ENCODE results near the gene CSPG4.

The CSPG4 gene

GRCh38 chr15:75669879-75670212 is 42.8 kb downstream of the CSPG4 start:
- no peak for DNase-seq
- TF ChIP-seq GATA1 (IDR thresholded peaks at IDR 0.05; ENCODE audit: low read depth, low read length), result no peak
- TF ChIP-seq POLR2A (IDR thresholded peaks at IDR 0.05; ENCODE audit: low read length), result no peak

GRCh38 chr15:75669191-75669878 is 43.3 kb downstream of the CSPG4 start:
- DNase-seq, result no peak
- no peak for TF ChIP-seq POLR2A (IDR thresholded peaks at IDR 0.05; ENCODE audit: low read length)
- no peak for TF ChIP-seq GATA1 (IDR thresholded peaks at IDR 0.05; ENCODE audit: low read depth, low read length)

- TF ChIP-seq GATA1 (IDR thresholded peaks at IDR 0.05; ENCODE audit: low read depth, low read length) (no peak), POLR2A (IDR thresholded peaks at IDR 0.05; ENCODE audit: low read length) (no peak)
- no peak for DNase-seq
Measured at GRCh38 chr15:75666823-75667501, 45.7 kb downstream of the CSPG4 start.

GRCh38 chr15:75663931-75664421 is 48.7 kb downstream of the CSPG4 start:
- DNase-seq, result no peak
- no peak for TF ChIP-seq POLR2A (IDR thresholded peaks at IDR 0.05; ENCODE audit: low read length)
- TF ChIP-seq GATA1 (IDR thresholded peaks at IDR 0.05; ENCODE audit: low read depth, low read length), result no peak

- TF ChIP-seq GATA1 (IDR thresholded peaks at IDR 0.05; ENCODE audit: low read depth, low read length) (no peak), POLR2A (IDR thresholded peaks at IDR 0.05; ENCODE audit: low read length) (no peak)
- DNase-seq, result no peak
Measured at GRCh38 chr15:75662823-75663519, 49.7 kb downstream of the CSPG4 start.

- TF ChIP-seq GATA1 (IDR thresholded peaks at IDR 0.05; ENCODE audit: low read depth, low read length), result no peak
- TF ChIP-seq POLR2A (IDR thresholded peaks at IDR 0.05; ENCODE audit: low read length), result no peak
- no peak for DNase-seq
Measured at GRCh38 chr15:75661756-75662140, 50.9 kb downstream of the CSPG4 start.

GRCh38 chr15:75661100-75661755 is 51.4 kb downstream of the CSPG4 start:
- DNase-seq, result no peak
- TF ChIP-seq POLR2A (IDR thresholded peaks at IDR 0.05; ENCODE audit: low read length) (no peak), GATA1 (IDR thresholded peaks at IDR 0.05; ENCODE audit: low read depth, low read length) (no peak)

GRCh38 chr15:75659928-75660645 is 52.6 kb downstream of the CSPG4 start:
- no peak for DNase-seq
- TF ChIP-seq GATA1 (IDR thresholded peaks at IDR 0.05; ENCODE audit: low read depth, low read length) (no peak), POLR2A (IDR thresholded peaks at IDR 0.05; ENCODE audit: low read length) (no peak)

- no peak for TF ChIP-seq GATA1 (IDR thresholded peaks at IDR 0.05; ENCODE audit: low read depth, low read length)
- TF ChIP-seq POLR2A (IDR thresholded peaks at IDR 0.05; ENCODE audit: low read length), result no peak
- DNase-seq, result no peak
Measured at GRCh38 chr15:75659141-75659771, 53.4 kb downstream of the CSPG4 start.

- TF ChIP-seq POLR2A (IDR thresholded peaks at IDR 0.05; ENCODE audit: low read length) (no peak), GATA1 (IDR thresholded peaks at IDR 0.05; ENCODE audit: low read depth, low read length) (no peak)
Measured at GRCh38 chr15:75656813-75657212, 55.8 kb downstream of the CSPG4 start.

GRCh38 chr15:75656331-75656730 is 56.3 kb downstream of the CSPG4 start:
- no peak for DNase-seq
- no peak for TF ChIP-seq GATA1 (IDR thresholded peaks at IDR 0.05; ENCODE audit: low read depth, low read length)
- no peak for TF ChIP-seq POLR2A (IDR thresholded peaks at IDR 0.05; ENCODE audit: low read length)

More at GRCh38 chr15:75656813-75657212, 55.8 kb downstream of the CSPG4 start:
- no peak for DNase-seq

GRCh38 chr15:75655931-75656330 is 56.7 kb downstream of the CSPG4 start:
- DNase-seq, result no peak
- TF ChIP-seq POLR2A (IDR thresholded peaks at IDR 0.05; ENCODE audit: low read length), result no peak
- no peak for TF ChIP-seq GATA1 (IDR thresholded peaks at IDR 0.05; ENCODE audit: low read depth, low read length)

Measured in erythroblast (primary cell).